PC-3 (cell line): ENCODE data around the gene SCIN. TPM values are rescaled to one million over a fixed set of nuclear protein-coding genes. Genes with fewer than 3 reads are reported as not detected.

Experiments
- ATAC-seq: fragments of 200-7000 bp; cut with Tn5 transposase; 2 replicates; pipeline ENCODE4 v1.9.1; 2020; ENCODE audit warnings: mild to moderate bottlenecking, moderate library complexity
- BruUV-seq: library from RNA; stranded (reverse); fragments of 400-500 nt; replicated peaks from 2 replicates; lab custom pipeline; 2021; lab: Mats Ljungman, UMichigan
- CTCF ChIA-PET: fragments of 300-600 bp; sonication (Branson Sonifier 250); formaldehyde crosslinking; loops from one replicate; lab custom pipeline; 2022; ENCODE audit warnings: antibody characterized with exemption; lab: Charles Lee
- POLR2A ChIA-PET: fragments of 300-600 bp; sonication (Branson Sonifier 250); formaldehyde crosslinking; loops from one replicate; lab custom pipeline; 2022; ENCODE audit warnings: antibody characterized with exemption; ENCODE audit not compliant: unreplicated experiment; lab: Charles Lee
- DNase-seq: peaks from one replicate; pipeline ENCODE4 v3.0.0-alpha.2; 2015
- H2AFZ ChIP-seq: fragments of 300-600 bp; sonication (generic); 2 replicates; pipeline ENCODE4 v1.6.0; 2016; ENCODE audit warnings: antibody characterized with exemption, low read length
- H3F3A ChIP-seq: fragments of 300-600 bp; sonication (generic); one replicate; pipeline ENCODE4 v1.6.0; 2017; ENCODE audit warnings: antibody characterized with exemption, low read length, control low read depth, mild to moderate bottlenecking; ENCODE audit not compliant: unreplicated experiment
- H3K27ac ChIP-seq: fragments of 300-600 bp; sonication (generic); 2 replicates; pipeline ENCODE4 v1.5.1; 2016; ENCODE audit warnings: mild to moderate bottlenecking, low read length
- H3K27me3 ChIP-seq: fragments of 300-600 bp; sonication (generic); 2 replicates; pipeline ENCODE4 v1.6.1; 2016; ENCODE audit warnings: low read length, mixed read lengths
- H3K36me3 ChIP-seq: fragments of 300-600 bp; sonication (generic); 2 replicates; pipeline ENCODE4 v1.6.1; 2016; ENCODE audit warnings: low read depth, mixed run types, low read length, mixed read lengths
- H3K4me1 ChIP-seq: fragments of 300-600 bp; sonication (generic); 2 replicates; pipeline ENCODE4 v1.5.1; 2016; ENCODE audit warnings: low read length; ENCODE audit not compliant: insufficient read depth
- H3K4me2 ChIP-seq: fragments of 300-600 bp; sonication (generic); 2 replicates; pipeline ENCODE4 v1.6.0; 2016; ENCODE audit warnings: low read length
- H3K4me3 ChIP-seq: fragments of 300-600 bp; sonication (generic); 2 replicates; pipeline ENCODE4 v1.5.1; 2016; ENCODE audit warnings: mild to moderate bottlenecking, low read length, mixed read lengths
- H3K79me2 ChIP-seq: fragments of 300-600 bp; sonication (generic); 2 replicates; pipeline ENCODE4 v1.6.1; 2017; ENCODE audit warnings: low read length, mixed read lengths
- H3K9ac ChIP-seq: fragments of 300-600 bp; sonication (generic); 2 replicates; pipeline ENCODE4 v1.6.0; 2016; ENCODE audit warnings: mild to moderate bottlenecking, low read length
- H3K9me2 ChIP-seq: fragments of 300-600 bp; sonication (generic); replicated peaks from 2 replicates; pipeline ENCODE4 v1.6.1; 2016; ENCODE audit warnings: mixed run types, low read length, mixed read lengths
- H3K9me3 ChIP-seq: fragments of 300-600 bp; sonication (generic); 2 replicates; pipeline ENCODE4 v1.6.1; 2016; ENCODE audit warnings: low read length, mixed read lengths
- H4K20me1 ChIP-seq: fragments of 300-600 bp; sonication (generic); 2 replicates; pipeline ENCODE4 v1.6.1; 2016; ENCODE audit warnings: low read length, mixed read lengths
- CTCF ChIP-seq: fragments of 300-600 bp; sonication (generic); conservative IDR thresholded peaks from 2 replicates; pipeline ENCODE4 v1.5.1; 2017; ENCODE audit warnings: antibody characterized with exemption, low read depth, mild to moderate bottlenecking, low read length
- EZH2 ChIP-seq: fragments of 300-600 bp; sonication (generic); IDR thresholded peaks from one replicate; pipeline ENCODE4 v1.6.1; 2017; ENCODE audit warnings: antibody characterized with exemption, mild to moderate bottlenecking, low read length; ENCODE audit not compliant: unreplicated experiment
- EZH2phosphoT487 ChIP-seq: fragments of 300-600 bp; sonication (generic); IDR thresholded peaks from 2 replicates; pipeline ENCODE4 v1.6.1; 2018; ENCODE audit warnings: mild to moderate bottlenecking, antibody characterized with exemption, low read length, borderline replicate concordance
- intact Hi-C: fragments of 100-400 bp; cut with micrococcal nuclease; formaldehyde crosslinking; loops from 2 replicates; pipeline ENCODE4 v1.9.0; 2023
- total RNA-seq: library from RNA; depleted of rRNA; stranded (reverse); fragments of >200 nt; gene quantifications from 2 replicates; pipeline ENCODE4 v1.2.3, GENCODE V29; 2014

Gene SCIN
- total RNA-seq, 1 experiment from 2014 or later: 0.91 TPM

- no peak for ATAC-seq
- BruUV-seq: no TSS peak
These were observed 49.0 kb downstream of the SCIN start for GRCh38 chr7:12619461-12620069.

GRCh38 chr7:12620371-12620770, 49.9 kb downstream of the SCIN start:
- DNase-seq (no peak), ATAC-seq (peak; percentile 44)
- intact Hi-C loops: loop anchor here (5.0 kb wide), 1 partner anchor 78 kb away; no protein-coding TSS in a partner anchor
- ChIA-PET CTCF (interaction anchor here (0.6 to 1.1 kb wide), 2 partner anchors 96 to 162 kb away, joined by 3 to 5 read pairs; no protein-coding TSS in a partner anchor), POLR2A (no interaction called here)
- H3K4me2 ChIP-seq: no peak overlapping the region
- no peak overlapping the region for H3K27ac ChIP-seq
- H2AFZ ChIP-seq: no peak overlapping the region
- no TSS peak for BruUV-seq
- H3K36me3 ChIP-seq: no peaks in the 10 kb centered on the region
- H3K9me2 ChIP-seq: no peaks in the 10 kb centered on the region
- H3K4me1 ChIP-seq: peaks cover 9% of the 10 kb centered on the region; the same call in 1 of the 2 replicates
- H4K20me1 ChIP-seq: no peaks in the 10 kb centered on the region
- no peak overlapping the region for H3K9ac ChIP-seq
- no peaks in the 10 kb centered on the region for H3K79me2 ChIP-seq
- H3K4me3 ChIP-seq: no peak overlapping the region
- H3K27me3 ChIP-seq: no peaks in the 10 kb centered on the region
- TF ChIP-seq EZH2: no peak
- H3K9me3 ChIP-seq: no peaks in the 10 kb centered on the region
- no peaks in the 10 kb centered on the region for H3F3A ChIP-seq

More at GRCh38 chr7:12619461-12620069, 49.0 kb downstream of the SCIN start:
- Histone ChIP-seq H3K9me2 (no peaks in the 10 kb centered on the region), H3K79me2 (no peaks in the 10 kb centered on the region), H3K27me3 (no peaks in the 10 kb centered on the region), H3K4me2 (no peak overlapping the region), H3K36me3 (no peaks in the 10 kb centered on the region), H3K4me3 (no peak overlapping the region), H3K9ac (no peak overlapping the region), H3F3A (no peaks in the 10 kb centered on the region), H3K4me1 (peaks cover 9% of the 10 kb centered on the region; the same call in 1 of the 2 replicates), H3K27ac (no peak overlapping the region), H2AFZ (no peak overlapping the region), H3K9me3 (no peaks in the 10 kb centered on the region), H4K20me1 (no peaks in the 10 kb centered on the region)
- POLR2A ChIA-PET: no interaction called here
- CTCF ChIA-PET: no interaction called here
- intact Hi-C loops: loop anchor here (1.0 to 5.0 kb wide), 2 partner anchors 49 to 77 kb away; partner anchors contain the start of gene SCIN
- no peak for TF ChIP-seq CTCF
- TF ChIP-seq EZH2phosphoT487: no peak
- no peak for TF ChIP-seq EZH2
- DNase-seq: no peak

- no peak overlapping the region for H3K4me3 ChIP-seq
- intact Hi-C loops: loop anchor here (5.0 kb wide), 1 partner anchor 81 kb away; no protein-coding TSS in a partner anchor
- H3K36me3 ChIP-seq: no peaks in the 10 kb centered on the region
- peaks cover 9% of the 10 kb centered on the region; the same call in 1 of the 2 replicates for H3K4me1 ChIP-seq
- TF ChIP-seq EZH2 (no peak), EZH2phosphoT487 (no peak), CTCF (no peak)
- no peaks in the 10 kb centered on the region for H3K9me2 ChIP-seq
- no peaks in the 10 kb centered on the region for H3K27me3 ChIP-seq
- no peak overlapping the region for H3K9ac ChIP-seq
- H3K9me3 ChIP-seq: no peaks in the 10 kb centered on the region
- H3K4me2 ChIP-seq: no peak overlapping the region
- H3K27ac ChIP-seq: no peak overlapping the region
- H2AFZ ChIP-seq: no peak overlapping the region
- no peaks in the 10 kb centered on the region for H3K79me2 ChIP-seq
- no peaks in the 10 kb centered on the region for H4K20me1 ChIP-seq
- DNase-seq (no peak), ATAC-seq (no peak)
- POLR2A ChIA-PET: no interaction called here
- no peaks in the 10 kb centered on the region for H3F3A ChIP-seq
- no TSS peak for BruUV-seq
- CTCF ChIA-PET: interaction anchor here (1.2 kb wide), 1 partner anchor 98 kb away, joined by 9 read pairs; no protein-coding TSS in a partner anchor
These were observed 52.7 kb downstream of the SCIN start for GRCh38 chr7:12623223-12623622.
